Kidney epithelial cell (primary cell): ENCODE measurements around the gene MYO16. TPM values are rescaled to one million over a fixed set of nuclear protein-coding genes. Genes with fewer than 3 reads are reported as not detected.

Source experiments
- DNase-seq: peaks from one replicate; pipeline ENCODE4 v3.0.0-alpha.2; 2010; ENCODE audit warnings: low read depth
- H3K27me3 ChIP-seq: 2 replicates; pipeline ENCODE4 v1.6.0; 2011; ENCODE audit warnings: low read length; ENCODE audit not compliant: control insufficient read depth, insufficient read depth
- H3K36me3 ChIP-seq: 2 replicates; pipeline ENCODE4 v1.5.1; 2011; ENCODE audit warnings: low read length; ENCODE audit not compliant: control insufficient read depth, insufficient read depth
- H3K4me3 ChIP-seq: 2 replicates; pipeline ENCODE4 v1.5.1; 2011; ENCODE audit warnings: low read depth, mild to moderate bottlenecking, control low read depth, low read length
- CTCF ChIP-seq: IDR thresholded peaks from 2 replicates; pipeline ENCODE4 v1.5.1; 2011; ENCODE audit warnings: mild to moderate bottlenecking, moderate library complexity, low read length, control low read depth, inconsistent platforms; ENCODE audit not compliant: insufficient read depth, poor library complexity, severe bottlenecking
- total RNA-seq: library from RNA; depleted of rRNA; stranded (reverse); fragments of >200 nt; gene quantifications from 2 replicates; pipeline ENCODE4 v1.2.3, GENCODE V29; 2015

MYO16 gene
- total RNA-seq, 1 donor from 2014 or later: 0.38 TPM

- no peak for TF ChIP-seq CTCF
- H3K27me3 ChIP-seq: no peaks in the 10 kb centered on the region
- no peaks in the 10 kb centered on the region for H3K36me3 ChIP-seq
- no peak for DNase-seq
- no peak overlapping the region for H3K4me3 ChIP-seq
Measured at GRCh38 chr13:108606424-108606823, 23.0 kb upstream of the MYO16 start.

GRCh38 chr13:108609353-108609752 is 20.1 kb upstream of the MYO16 start:
- Histone ChIP-seq H3K27me3 (no peaks in the 10 kb centered on the region), H3K4me3 (no peak overlapping the region), H3K36me3 (no peaks in the 10 kb centered on the region)
- peak; percentile 47 for TF ChIP-seq CTCF
- no peak for DNase-seq

- no peak for DNase-seq
- no peak for TF ChIP-seq CTCF
- Histone ChIP-seq H3K4me3 (no peak overlapping the region), H3K36me3 (no peaks in the 10 kb centered on the region), H3K27me3 (no peaks in the 10 kb centered on the region)
Measured at GRCh38 chr13:108610507-108610906, 18.9 kb upstream of the MYO16 start.

- H3K36me3 ChIP-seq: no peaks in the 10 kb centered on the region
- no peak overlapping the region for H3K4me3 ChIP-seq
- no peak for DNase-seq
- H3K27me3 ChIP-seq: no peaks in the 10 kb centered on the region
- no peak for TF ChIP-seq CTCF
Measured at GRCh38 chr13:108615241-108615640, 14.2 kb upstream of the MYO16 start.

- Histone ChIP-seq H3K36me3 (no peaks in the 10 kb centered on the region), H3K4me3 (no peak overlapping the region), H3K27me3 (no peaks in the 10 kb centered on the region)
- no peak for TF ChIP-seq CTCF
- no peak for DNase-seq
Measured at GRCh38 chr13:108618233-108618632, 11.2 kb upstream of the MYO16 start.

GRCh38 chr13:108621462-108621861 is 7.9 kb upstream of the MYO16 start:
- no peak for TF ChIP-seq CTCF
- peak; percentile 71 for DNase-seq
- H3K36me3 ChIP-seq: no peaks in the 10 kb centered on the region
- H3K27me3 ChIP-seq: no peaks in the 10 kb centered on the region
- H3K4me3 ChIP-seq: no peak overlapping the region
